Measurements from ENCODE around the gene AKAP12.
"Not testable (repeated sequence)": the region's sequence is repeated elsewhere in the genome, so short reads cannot be mapped to it uniquely, and the experiment has no call there.

Gene AKAP12

GRCh38 chr6:151352410-151353396 lies 112.9 kb downstream of the AKAP12 start:
- Histone ChIP-seq H3K4me3 (ENCODE audit: low read length) (no peak overlapping the region), H3K4me1 (ENCODE audit: low read length) (no peaks in the 10 kb centered on the region), H3K9ac (ENCODE audit: low read length) (no peak overlapping the region), H3K4me2 (ENCODE audit: low read depth, low read length) (no peak overlapping the region), H3K36me3 (replicated peaks; ENCODE audit: insufficient read depth, low read length) (no peaks in the 10 kb centered on the region), H3K9me3 (replicated peaks; ENCODE audit: insufficient read depth, low read length) (no peaks in the 10 kb centered on the region), H3F3A (ENCODE audit: insufficient read depth, low read length) (no peaks in the 10 kb centered on the region), H3K27ac (ENCODE audit: low read length) (no peak overlapping the region), H3K79me2 (ENCODE audit: low read length) (no peaks in the 10 kb centered on the region), H2AFZ (ENCODE audit: low read length) (no peak overlapping the region), H3K27me3 (replicated peaks; ENCODE audit: insufficient read depth, low read length) (no peaks in the 10 kb centered on the region), H4K20me1 (ENCODE audit: insufficient read depth, low read length) (no peaks in the 10 kb centered on the region), H3K9me2 (replicated peaks; ENCODE audit: insufficient read depth, low read length) (no peaks in the 10 kb centered on the region)
- no peak for TF ChIP-seq EZH2 (optimal IDR thresholded peaks at IDR 0.05; ENCODE audit: low read depth, low read length)
- no peak for TF ChIP-seq CTCF (IDR thresholded peaks at IDR 0.05; ENCODE audit: low read length)
- no peak for DNase-seq

- H3K27me3 ChIP-seq (replicated peaks; ENCODE audit: insufficient read depth, low read length) = no peaks in the 10 kb centered on the region
- H3K9me2 ChIP-seq (replicated peaks; ENCODE audit: insufficient read depth, low read length) = no peaks in the 10 kb centered on the region
- no peaks in the 10 kb centered on the region for H3K79me2 ChIP-seq (ENCODE audit: low read length)
- H3K27ac ChIP-seq (ENCODE audit: low read length) = no peak overlapping the region
- no peak overlapping the region for H3K4me3 ChIP-seq (ENCODE audit: low read length)
- H3F3A ChIP-seq (ENCODE audit: insufficient read depth, low read length) = no peaks in the 10 kb centered on the region
- H3K9me3 ChIP-seq (replicated peaks; ENCODE audit: insufficient read depth, low read length) = no peaks in the 10 kb centered on the region
- no peak overlapping the region for H2AFZ ChIP-seq (ENCODE audit: low read length)
- TF ChIP-seq EZH2 (optimal IDR thresholded peaks at IDR 0.05; ENCODE audit: low read depth, low read length) (no peak), EZH2phosphoT487 (IDR thresholded peaks at IDR 0.05; ENCODE audit: low read length) (no peak), CTCF (IDR thresholded peaks at IDR 0.05; ENCODE audit: low read length) (no peak)
- no peak overlapping the region for H3K9ac ChIP-seq (ENCODE audit: low read length)
- no peaks in the 10 kb centered on the region for H3K4me1 ChIP-seq (ENCODE audit: low read length)
- no peak for DNase-seq
- no peaks in the 10 kb centered on the region for H3K36me3 ChIP-seq (replicated peaks; ENCODE audit: insufficient read depth, low read length)
- no peaks in the 10 kb centered on the region for H4K20me1 ChIP-seq (ENCODE audit: insufficient read depth, low read length)
- no peak overlapping the region for H3K4me2 ChIP-seq (ENCODE audit: low read depth, low read length)
These were observed 114.0 kb downstream of the AKAP12 start for GRCh38 chr6:151353795-151354194.

GRCh38 chr6:151356983-151357382 lies 117.2 kb downstream of the AKAP12 start:
- H3K36me3 ChIP-seq (replicated peaks; ENCODE audit: insufficient read depth, low read length) = not testable (repeated sequence)

More at GRCh38 chr6:151356983-151357382, 117.2 kb downstream of the AKAP12 start:
- not testable (repeated sequence) for H3K9me3 ChIP-seq (replicated peaks; ENCODE audit: insufficient read depth, low read length); H3K4me1 ChIP-seq (ENCODE audit: low read length); H3F3A ChIP-seq (ENCODE audit: insufficient read depth, low read length); H3K9ac ChIP-seq (ENCODE audit: low read length); H3K27ac ChIP-seq (ENCODE audit: low read length); H3K4me3 ChIP-seq (ENCODE audit: low read length); H3K4me2 ChIP-seq (ENCODE audit: low read depth, low read length); H2AFZ ChIP-seq (ENCODE audit: low read length); DNase-seq; H3K79me2 ChIP-seq (ENCODE audit: low read length); H3K9me2 ChIP-seq (replicated peaks; ENCODE audit: insufficient read depth, low read length); H3K27me3 ChIP-seq (replicated peaks; ENCODE audit: insufficient read depth, low read length); H4K20me1 ChIP-seq (ENCODE audit: insufficient read depth, low read length)

Data from MM.1S (cell line).